H1 (cell line): ENCODE data around the gene CACNA1C.

ENCODE experiments used
- BRCA1 ChIP-seq: IDR thresholded peaks from 2 replicates; pipeline ENCODE4 v1.6.1; 2012; ENCODE audit warnings: low read depth, low read length, improper control_type of control experiment
- CTCF ChIP-seq, 3 experiments: IDR thresholded peaks; 1 replicate in 2 of 3; 2 replicates in 1 of 3; pipeline versions ENCODE4 v1.5.1 to v1.6.1; 2011; ENCODE audit warnings: low read length in 3 of 3, mild to moderate bottlenecking in 3 of 3, inconsistent platforms in 2 of 3, low read depth in 1 of 3, moderate library complexity in 1 of 3; ENCODE audit not compliant: insufficient read depth in 1 of 3; ENCODE audit errors: control extremely low read depth in 1 of 3
- EP300 ChIP-seq, 2 experiments: IDR thresholded peaks; 1 replicate in 1 of 2; 2 replicates in 1 of 2; pipeline ENCODE4 v1.6.1; 2011 to 2012; ENCODE audit warnings: low read depth in 2 of 2, low read length in 2 of 2, mild to moderate bottlenecking in 2 of 2, borderline replicate concordance in 1 of 2, inconsistent platforms in 1 of 2, moderate library complexity in 1 of 2
- EZH2 ChIP-seq: fragments of 200-600 bp; sonication (generic); IDR thresholded peaks from 2 replicates; pipeline ENCODE4 v1.7.1; 2012; ENCODE audit warnings: low read depth, mild to moderate bottlenecking, moderate library complexity, low read length, inconsistent platforms; ENCODE audit not compliant: severe bottlenecking
- GABPA ChIP-seq: IDR thresholded peaks from 2 replicates; pipeline ENCODE4 v1.6.1; 2011; ENCODE audit warnings: mild to moderate bottlenecking, low read length, moderate library complexity, borderline replicate concordance; ENCODE audit not compliant: insufficient read depth
- POLR2A ChIP-seq, 2 experiments: IDR thresholded peaks; 1 replicate in 1 of 2; 2 replicates in 1 of 2; pipeline ENCODE4 v1.6.1; 2011; ENCODE audit warnings: low read depth in 2 of 2, low read length in 2 of 2, mild to moderate bottlenecking in 2 of 2; ENCODE audit errors: control extremely low read depth in 1 of 2
- POLR2AphosphoS5 ChIP-seq: IDR thresholded peaks from 2 replicates; pipeline ENCODE4 v1.6.1; 2011; ENCODE audit warnings: low read depth, low read length
- POU5F1 ChIP-seq: IDR thresholded peaks from 2 replicates; pipeline ENCODE4 v1.6.1; 2011; ENCODE audit warnings: low read depth, mild to moderate bottlenecking, low read length, moderate library complexity
- RFX5 ChIP-seq: IDR thresholded peaks from 2 replicates; pipeline ENCODE4 v1.6.1; 2011; ENCODE audit warnings: low read depth, low read length, improper control_type of control experiment, borderline replicate concordance
- TAF7 ChIP-seq: optimal IDR thresholded peaks from 2 replicates; pipeline ENCODE3; 2011; ENCODE audit warnings: low read depth, mild to moderate bottlenecking, inconsistent platforms, low read length, moderate library complexity, borderline replicate concordance

DNA sequence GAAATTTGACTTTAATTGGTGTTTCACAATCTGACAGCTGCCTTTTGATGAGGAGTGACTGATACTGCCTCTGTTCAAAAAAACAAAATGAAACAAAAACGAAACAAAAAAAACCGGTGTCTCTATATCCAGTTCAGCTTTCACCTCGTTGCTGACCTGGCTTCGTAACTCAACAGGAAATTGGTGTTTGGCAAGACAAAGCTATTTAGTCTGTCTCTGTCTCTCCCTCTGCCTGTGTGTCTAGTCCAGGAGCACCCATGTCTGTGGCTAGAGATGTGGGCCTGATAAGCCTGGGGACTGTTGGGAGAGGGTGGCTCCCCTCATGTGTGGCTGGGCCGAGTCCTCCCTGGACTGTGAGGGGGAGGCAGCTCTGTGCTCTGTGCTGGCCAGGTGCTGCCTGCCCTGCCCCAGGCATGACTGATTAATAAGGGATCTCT lies 11.3 kb downstream of the CACNA1C start:
- TF ChIP-seq TAF7 (no peak), BRCA1 (no peak), CTCF (IDR thresholded peaks at IDR 0.05; ENCODE audit: control extremely low read depth in 1 of 3, insufficient read depth in 1 of 3, low read depth in 1 of 3, low read length in 3 of 3) (no peak), GABPA (no peak), POLR2AphosphoS5 (no peak), EZH2 (no peak), EP300 (IDR thresholded peaks at IDR 0.05; ENCODE audit: borderline replicate concordance in 1 of 2, low read depth in 2 of 2, low read length in 2 of 2) (no peak), RFX5 (no peak), POLR2A (IDR thresholded peaks at IDR 0.05; ENCODE audit: control extremely low read depth in 1 of 2, low read depth in 2 of 2, low read length in 2 of 2) (no peak), POU5F1 (no peak)
